ENCODE data around the gene AFG1L. TPM values are rescaled to one million over a fixed set of nuclear protein-coding genes. Genes with fewer than 3 reads are reported as not detected.

Gene AFG1L
- total and polyA plus RNA-seq, 7 donors, result 2.1 to 6.9 (median 3.5) TPM

DNA sequence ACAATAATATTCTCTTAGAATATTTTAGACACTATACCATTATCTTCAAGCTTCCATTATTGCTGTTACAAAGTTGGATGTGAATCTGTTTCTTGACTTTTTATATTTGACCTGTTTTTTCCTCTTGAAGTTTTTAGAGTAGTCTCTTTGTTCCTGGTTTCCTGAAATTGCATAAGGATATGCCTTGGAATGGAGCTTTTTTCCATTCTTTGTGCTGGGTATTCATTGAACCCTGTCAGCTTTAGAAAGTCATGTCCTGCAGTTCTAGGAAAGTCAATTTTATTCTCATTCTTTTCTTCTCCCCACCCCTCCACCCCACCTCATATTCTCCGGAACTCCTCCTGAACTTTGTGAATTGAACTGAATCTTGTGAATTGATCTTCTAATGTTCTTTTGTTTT is 173.5 kb downstream of the AFG1L start:
- TF ChIP-seq POLR2AphosphoS5 (IDR thresholded peaks at IDR 0.05), result no peak
- TF ChIP-seq POLR2A (IDR thresholded peaks at IDR 0.05), result no peak
- TF ChIP-seq, protein P1, sequence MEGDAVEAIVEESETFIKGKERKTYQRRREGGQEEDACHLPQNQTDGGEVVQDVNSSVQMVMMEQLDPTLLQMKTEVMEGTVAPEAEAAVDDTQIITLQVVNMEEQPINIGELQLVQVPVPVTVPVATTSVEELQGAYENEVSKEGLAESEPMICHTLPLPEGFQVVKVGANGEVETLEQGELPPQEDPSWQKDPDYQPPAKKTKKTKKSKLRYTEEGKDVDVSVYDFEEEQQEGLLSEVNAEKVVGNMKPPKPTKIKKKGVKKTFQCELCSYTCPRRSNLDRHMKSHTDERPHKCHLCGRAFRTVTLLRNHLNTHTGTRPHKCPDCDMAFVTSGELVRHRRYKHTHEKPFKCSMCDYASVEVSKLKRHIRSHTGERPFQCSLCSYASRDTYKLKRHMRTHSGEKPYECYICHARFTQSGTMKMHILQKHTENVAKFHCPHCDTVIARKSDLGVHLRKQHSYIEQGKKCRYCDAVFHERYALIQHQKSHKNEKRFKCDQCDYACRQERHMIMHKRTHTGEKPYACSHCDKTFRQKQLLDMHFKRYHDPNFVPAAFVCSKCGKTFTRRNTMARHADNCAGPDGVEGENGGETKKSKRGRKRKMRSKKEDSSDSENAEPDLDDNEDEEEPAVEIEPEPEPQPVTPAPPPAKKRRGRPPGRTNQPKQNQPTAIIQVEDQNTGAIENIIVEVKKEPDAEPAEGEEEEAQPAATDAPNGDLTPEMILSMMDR (IDR thresholded peaks at IDR 0.05), result no peak
- TF ChIP-seq EP300 (IDR thresholded peaks at IDR 0.05), result no peak
- Histone ChIP-seq H3K9me3 (no peaks in the 10 kb centered on the region), H3K36me3 (no peaks in the 10 kb centered on the region), H3K27ac (no peak overlapping the region), H3K4me1 (peaks cover 0 to 9% (median 3%) of the 10 kb centered on the region in 4 donors), H3K4me3 (no peak overlapping the region), H3K27me3 (no peaks in the 10 kb centered on the region)
- 91 to 92% methylated on average over 1 of the region's 1 CpG for WGBS, 2 donors
- DNase-seq, result no peak
- intact Hi-C loops (cut with DNase I), result no loop called here

DNA sequence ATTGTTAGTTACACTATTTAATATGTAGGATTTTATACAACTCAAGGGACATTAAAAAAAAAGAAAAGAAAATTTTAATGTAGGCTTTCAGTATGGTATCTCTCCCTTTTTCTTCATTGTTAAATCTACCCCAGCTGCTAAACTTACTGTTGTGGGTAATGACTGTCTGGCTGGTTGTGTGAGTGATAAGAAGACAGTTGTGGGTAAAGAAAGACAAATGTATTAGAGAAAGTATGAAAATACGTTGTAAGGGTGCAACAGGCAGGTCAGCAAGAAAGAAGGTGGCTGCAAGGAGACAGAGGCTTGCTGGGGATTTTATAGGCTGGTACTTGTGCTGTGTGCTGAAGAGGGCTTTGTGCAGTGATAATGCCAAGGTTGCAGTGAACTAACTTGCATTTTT is 174.5 kb downstream of the AFG1L start:
- H3K27ac ChIP-seq, result no peak overlapping the region
- H3K36me3 ChIP-seq, result no peaks in the 10 kb centered on the region
- no peaks in the 10 kb centered on the region for H3K4me1 ChIP-seq
- 86% methylated on average over 1 of the region's 1 CpG for WGBS, 2 donors
- intact Hi-C loops (cut with DNase I), result no loop called here
- H3K4me3 ChIP-seq, result no peak overlapping the region
- DNase-seq, result no peak
- H3K27me3 ChIP-seq, result no peaks in the 10 kb centered on the region
- TF ChIP-seq POLR2A (IDR thresholded peaks at IDR 0.05) (no peak), EP300 (IDR thresholded peaks at IDR 0.05) (no peak), POLR2AphosphoS5 (IDR thresholded peaks at IDR 0.05) (no peak)
- TF ChIP-seq, protein P1 (IDR thresholded peaks at IDR 0.05), result no peak
- no peaks in the 10 kb centered on the region for H3K9me3 ChIP-seq

DNA sequence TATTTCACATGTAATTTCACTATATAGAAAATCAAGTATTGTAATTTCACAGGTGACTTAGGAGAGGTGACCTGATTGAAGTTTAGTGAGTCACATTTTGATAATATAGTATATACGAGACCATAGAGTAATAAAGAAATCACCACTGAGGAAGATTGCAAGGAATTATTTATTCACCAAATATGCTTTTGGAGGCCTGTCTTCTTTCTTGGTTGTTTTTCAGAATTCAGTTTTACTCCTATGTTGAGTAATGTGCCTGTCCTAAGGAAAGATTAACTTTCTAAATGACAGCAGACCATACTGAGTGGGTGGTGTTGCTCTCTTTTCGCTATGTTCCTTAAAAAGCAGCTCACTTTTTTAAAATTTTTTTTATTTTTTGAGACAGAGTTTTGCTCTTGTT is 178.3 kb downstream of the AFG1L start:
- intact Hi-C loops (cut with DNase I), result no loop called here
- WGBS, 2 donors, result 66 to 79% methylated on average over 2 of the region's 2 CpGs
- Histone ChIP-seq H3K27me3 (no peaks in the 10 kb centered on the region), H3K4me1 (no peaks in the 10 kb centered on the region), H3K36me3 (no peaks in the 10 kb centered on the region), H3K27ac (no peak overlapping the region), H3K4me3 (no peak overlapping the region), H3K9me3 (no peaks in the 10 kb centered on the region)
- no peak for DNase-seq
- TF ChIP-seq POLR2A (IDR thresholded peaks at IDR 0.05) (no peak), EP300 (IDR thresholded peaks at IDR 0.05) (no peak), POLR2AphosphoS5 (IDR thresholded peaks at IDR 0.05) (no peak)
- TF ChIP-seq, protein P1 (IDR thresholded peaks at IDR 0.05), result no peak

DNA sequence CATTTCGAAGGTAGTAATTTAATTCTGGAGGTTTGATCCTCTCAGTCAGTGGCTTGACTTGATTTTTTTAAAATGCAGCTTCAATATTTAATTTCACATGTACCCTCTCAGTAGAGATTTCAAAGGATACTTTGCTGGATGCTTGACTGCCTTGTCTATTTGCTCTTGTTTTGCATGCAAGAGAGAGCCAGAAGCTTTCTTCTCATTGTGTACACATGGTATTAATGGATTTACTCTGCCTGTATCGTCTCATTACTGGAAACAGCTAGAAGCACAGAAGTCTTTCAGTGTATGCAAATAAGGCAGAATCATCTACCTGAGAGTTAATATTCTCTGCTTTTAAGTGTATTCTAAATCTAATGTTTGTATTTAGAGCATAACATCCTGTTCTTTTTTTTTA is 181.5 kb downstream of the AFG1L start:
- no peaks in the 10 kb centered on the region for H3K9me3 ChIP-seq
- H3K36me3 ChIP-seq, result peaks cover 0 to 4% (median 0%) of the 10 kb centered on the region in 4 donors
- 90 to 91% methylated on average over 2 of the region's 2 CpGs for WGBS, 2 donors
- no peak overlapping the region for H3K4me3 ChIP-seq
- no peaks in the 10 kb centered on the region for H3K4me1 ChIP-seq
- no peak overlapping the region for H3K27ac ChIP-seq
- DNase-seq, result no peak
- H3K27me3 ChIP-seq, result no peaks in the 10 kb centered on the region
- intact Hi-C loops (cut with DNase I), result no loop called here
- TF ChIP-seq POLR2A (IDR thresholded peaks at IDR 0.05) (no peak), EP300 (IDR thresholded peaks at IDR 0.05) (no peak)
- TF ChIP-seq, protein P1 (IDR thresholded peaks at IDR 0.05), result no peak

DNA sequence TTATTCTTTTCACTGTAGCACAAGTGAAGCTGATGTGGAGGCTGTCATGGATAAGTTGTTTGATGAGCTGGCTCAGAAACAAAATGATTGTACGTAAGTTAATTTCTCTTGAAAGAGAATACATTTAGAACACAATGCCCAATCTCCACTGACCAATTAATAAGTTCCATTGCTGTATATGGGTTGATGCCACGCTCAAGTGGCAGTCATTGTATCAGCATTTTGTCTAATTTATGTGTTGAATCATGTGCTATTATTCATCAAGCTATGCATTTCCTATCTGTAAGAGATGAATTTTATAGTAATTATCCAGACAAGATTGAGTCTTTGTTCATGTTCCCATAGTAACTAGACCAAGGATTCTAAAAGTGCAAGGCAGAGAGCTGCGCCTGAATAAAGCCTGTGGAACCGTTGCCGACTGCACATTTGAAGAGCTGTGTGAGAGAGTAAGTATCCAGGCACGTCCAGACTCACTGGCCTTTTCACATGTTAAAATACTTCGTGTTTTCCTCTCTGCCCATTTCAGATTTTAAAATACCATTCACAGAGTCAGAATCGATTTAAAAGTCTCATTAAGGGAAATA is 182.1 kb downstream of the AFG1L start:
- no peaks in the 10 kb centered on the region for H3K27me3 ChIP-seq
- no peaks in the 10 kb centered on the region for H3K4me1 ChIP-seq
- intact Hi-C loops (cut with DNase I), result no loop called here
- 89 to 92% methylated on average over 8 of the region's 8 CpGs for WGBS, 2 donors
- TF ChIP-seq, protein P1 (IDR thresholded peaks at IDR 0.05), result no peak
- no peak for TF ChIP-seq POLR2A (IDR thresholded peaks at IDR 0.05)
- TF ChIP-seq EP300 (IDR thresholded peaks at IDR 0.05), result no peak
- no peak for TF ChIP-seq POLR2AphosphoS5 (IDR thresholded peaks at IDR 0.05)
- no peak overlapping the region for H3K4me3 ChIP-seq
- peaks cover 0 to 4% (median 0%) of the 10 kb centered on the region in 4 donors for H3K36me3 ChIP-seq
- no peak overlapping the region for H3K27ac ChIP-seq
- no peak for DNase-seq
- H3K9me3 ChIP-seq, result no peaks in the 10 kb centered on the region
